CD4-positive, alpha-beta memory T cell (primary cell): ENCODE results near the gene YWHAG. TPM values are rescaled to one million over a fixed set of nuclear protein-coding genes. Genes with fewer than 3 reads are reported as not detected.
A peak's percentile ranks its signal among the peaks of the same experiment; 100 is the strongest.
"Not testable (repeated sequence)": the region's sequence is repeated elsewhere in the genome, so short reads cannot be mapped to it uniquely, and the experiment has no call there.

Experiments
- CTCF ChIA-PET: fragments of 350-600 bp; sonication (Branson Sonifier 250); formaldehyde crosslinking; loops from one replicate; lab custom pipeline; 2021; ENCODE audit warnings: inconsistent platforms; ENCODE audit not compliant: partially characterized antibody; lab: Charles Lee
- POLR2A ChIA-PET: fragments of 350-600 bp; sonication (Branson Sonifier 250); formaldehyde crosslinking; loops from one replicate; lab custom pipeline; 2021; ENCODE audit not compliant: partially characterized antibody; lab: Charles Lee
- DNase-seq, 5 donors: peaks; one replicate each; pipeline versions ENCODE4 v3.0.0 to v3.0.0-alpha.2; 2020 to 2022; ENCODE audit warnings: mixed read lengths in 1 of 5
- H3K27ac ChIP-seq: one replicate; pipeline ENCODE4 v1.7.0; 2013; ENCODE audit warnings: low read depth, low read length
- H3K27me3 ChIP-seq: 2 replicates; pipeline ENCODE4 v1.7.0; 2013; ENCODE audit warnings: mild to moderate bottlenecking, low read length, moderate library complexity; ENCODE audit not compliant: insufficient read depth
- H3K36me3 ChIP-seq: 2 replicates; pipeline ENCODE4 v1.7.0; 2013; ENCODE audit warnings: mild to moderate bottlenecking, low read length, moderate library complexity; ENCODE audit not compliant: insufficient read depth
- H3K4me1 ChIP-seq: 2 replicates; pipeline ENCODE4 v1.7.0; 2013; ENCODE audit warnings: mild to moderate bottlenecking, low read length, moderate library complexity; ENCODE audit not compliant: insufficient read depth
- H3K4me3 ChIP-seq, 2 donors: one replicate each; pipeline ENCODE4 v1.7.0; 2013; ENCODE audit warnings: low read length in 2 of 2, mild to moderate bottlenecking in 1 of 2
- H3K9me3 ChIP-seq, 2 donors: one replicate each; pipeline ENCODE4 v1.7.0; 2013; ENCODE audit warnings: low read length in 2 of 2, control low read depth in 1 of 2; ENCODE audit not compliant: control insufficient read depth in 1 of 2
- H3K27ac Mint-ChIP-seq, 7 donors: one replicate each; pipeline ENCODE4 v1.8.0; 2020 to 2021; ENCODE audit warnings: mixed read lengths in 7 of 7, mild to moderate bottlenecking in 6 of 7, inconsistent platforms in 3 of 7, moderate library complexity in 3 of 7
- H3K27me3 Mint-ChIP-seq, 2 donors: one replicate each; pipeline ENCODE4 v1.8.0; 2020 to 2021; ENCODE audit warnings: mixed read lengths in 2 of 2
- H3K36me3 Mint-ChIP-seq, 2 donors: one replicate each; pipeline ENCODE4 v1.8.0; 2020 to 2021; ENCODE audit warnings: mixed read lengths in 2 of 2, inconsistent platforms in 1 of 2, mild to moderate bottlenecking in 1 of 2
- H3K4me1 Mint-ChIP-seq, 4 donors: one replicate each; pipeline ENCODE4 v1.8.0; 2020 to 2021; ENCODE audit warnings: mixed read lengths in 4 of 4, mild to moderate bottlenecking in 1 of 4
- H3K4me3 Mint-ChIP-seq, 8 donors: one replicate each; pipeline ENCODE4 v1.8.0; 2020 to 2021; ENCODE audit warnings: mixed read lengths in 8 of 8, mild to moderate bottlenecking in 7 of 8, moderate library complexity in 6 of 8, inconsistent platforms in 3 of 8
- H3K9me3 Mint-ChIP-seq, 8 donors: one replicate each; pipeline ENCODE4 v1.8.0; 2020 to 2021; ENCODE audit warnings: mixed read lengths in 8 of 8, mild to moderate bottlenecking in 5 of 8, inconsistent platforms in 3 of 8, moderate library complexity in 1 of 8
- intact Hi-C: fragments of 100-400 bp; cut with micrococcal nuclease; formaldehyde crosslinking; loops from one replicate; pipeline ENCODE4 v1.15.1; 2023
- polyA plus RNA-seq, 2 donors: library from polyadenylated mRNA; unstranded; fragments of 300-500 nt; fragmentation: Illumina TruSeq; gene quantifications; one replicate each; pipeline ENCODE4 v1.2.3, GENCODE V29; 2021
- total RNA-seq, 2 experiments: library from RNA; stranded (reverse); gene quantifications; one replicate each; pipeline ENCODE4 v1.2.3, GENCODE V29; 2021

YWHAG gene
- total RNA-seq (10 to 100 TPM; 51.6 to 54.3 TPM), polyA plus RNA-seq (1 to 10 TPM in 1 of 2 donors, under 1 TPM in 1; 0.94 to 2.4 TPM)

DNA sequence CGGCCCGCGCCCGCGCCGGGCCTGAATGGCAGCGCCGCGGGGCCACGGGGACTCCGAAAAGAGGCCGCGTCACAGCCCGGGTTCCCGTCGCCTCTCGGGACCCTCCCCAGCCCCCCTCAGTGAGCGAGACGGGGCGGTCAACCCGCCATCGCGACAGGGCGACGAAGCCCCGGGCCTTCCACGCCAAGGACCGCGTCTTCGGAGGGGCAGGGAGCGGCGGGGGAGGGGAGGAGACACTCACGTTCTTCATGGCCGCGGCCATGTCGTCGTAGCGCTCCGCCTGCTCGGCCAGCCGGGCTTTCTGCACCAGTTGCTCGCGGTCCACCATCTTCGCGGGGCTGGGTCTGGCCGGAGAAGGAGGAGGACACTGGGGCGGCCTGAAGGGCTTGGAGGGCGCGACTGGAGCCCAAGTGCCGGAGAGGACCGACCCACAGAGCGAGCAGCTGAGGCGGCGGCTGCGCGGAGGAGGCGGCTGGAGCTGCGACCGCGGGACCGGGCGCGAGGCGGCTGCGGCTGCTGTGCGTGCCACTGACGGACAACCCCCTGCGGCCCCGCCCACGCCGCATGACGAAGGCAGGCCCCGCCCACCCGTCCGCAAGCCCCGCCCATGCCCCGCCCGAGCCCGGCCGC, at the start of gene YWHAG:
Gene YWHAG (minus strand): TSS at position 511 of the 630 bp plus-strand sequence. CDS start 183 bp downstream, at position 328.
- Mint-ChIP-seq H3K4me1 (peaks cover 27 to 47% (median 37%) of the 10 kb centered on the region in 4 donors), H3K27me3 (no peaks in the 10 kb centered on the region), H3K9me3 (no peaks in the 10 kb centered on the region), H3K4me3 (peak within 1 kb of the TSS; percentile 94 to 99 (median 97)), H3K36me3 (peaks cover 17 to 30% of the 10 kb centered on the region in 2 donors), H3K27ac (peak within 1 kb of the TSS; percentile 91 to 100 (median 98))
- Histone ChIP-seq H3K27ac (peak within 1 kb of the TSS; percentile 94), H3K27me3 (no peaks in the 10 kb centered on the region), H3K4me3 (peak within 1 kb of the TSS; percentile 51 to 80), H3K4me1 (peaks cover 45% of the 10 kb centered on the region), H3K9me3 (no peaks in the 10 kb centered on the region), H3K36me3 (no peaks in the 10 kb centered on the region)
- CTCF ChIA-PET, result interaction anchor here (0.6 to 5.5 kb wide), 8 partner anchors 8 to 180 kb away, joined by 3 to 40 read pairs (median 5); no protein-coding TSS in a partner anchor
- intact Hi-C loops, result loop anchor here (1.0 to 2.0 kb wide), 11 partner anchors 12 to 480 kb away; partner anchors contain the start of genes HSPB1 and POR
- POLR2A ChIA-PET, result interaction anchor here (0.8 to 6.7 kb wide), 14 partner anchors 9 to 310 kb away, joined by 3 to 128 read pairs (median 6); partner anchors contain the start of genes HSPB1, MDH2 and STYXL1
- peak in 4 of 5 donors; percentile 88 to 91 (median 89) for DNase-seq

DNA sequence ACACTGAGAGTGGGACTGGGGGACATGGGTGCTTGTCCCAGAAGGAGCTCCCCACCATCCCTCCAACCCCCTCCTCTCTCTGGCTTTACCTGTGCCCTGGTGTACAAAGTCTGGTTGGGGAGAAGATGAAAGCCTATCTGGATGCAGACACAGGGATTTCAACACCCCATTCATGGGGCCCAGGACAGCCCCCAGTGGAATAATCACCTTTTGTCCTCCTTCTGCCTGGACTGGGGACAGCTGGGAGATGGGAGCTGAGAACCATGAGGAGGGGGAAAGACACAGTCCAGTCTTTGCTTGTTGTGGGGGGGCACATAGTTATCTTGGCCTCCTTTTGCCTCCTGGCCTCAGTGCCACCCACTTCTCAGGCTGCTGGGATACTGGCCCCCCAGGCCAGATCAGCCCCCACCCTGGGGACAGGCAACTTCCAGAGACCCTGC, 49.4 kb upstream of the YWHAG start:
- Mint-ChIP-seq H3K27ac (no peak overlapping the region), H3K27me3 (peaks cover 0 to 1% of the 10 kb centered on the region in 2 donors), H3K4me1 (peaks cover 0 to 3% (median 0%) of the 10 kb centered on the region in 4 donors), H3K9me3 (no peaks in the 10 kb centered on the region), H3K36me3 (no peaks in the 10 kb centered on the region), H3K4me3 (no peak overlapping the region)
- Histone ChIP-seq H3K27me3 (no peaks in the 10 kb centered on the region), H3K4me1 (no peaks in the 10 kb centered on the region), H3K27ac (no peak overlapping the region), H3K9me3 (no peaks in the 10 kb centered on the region), H3K4me3 (no peak overlapping the region), H3K36me3 (no peaks in the 10 kb centered on the region)
- CTCF ChIA-PET, result no interaction called here
- DNase-seq, result no peak
- intact Hi-C loops, result no loop called here
- POLR2A ChIA-PET, result no interaction called here

DNA sequence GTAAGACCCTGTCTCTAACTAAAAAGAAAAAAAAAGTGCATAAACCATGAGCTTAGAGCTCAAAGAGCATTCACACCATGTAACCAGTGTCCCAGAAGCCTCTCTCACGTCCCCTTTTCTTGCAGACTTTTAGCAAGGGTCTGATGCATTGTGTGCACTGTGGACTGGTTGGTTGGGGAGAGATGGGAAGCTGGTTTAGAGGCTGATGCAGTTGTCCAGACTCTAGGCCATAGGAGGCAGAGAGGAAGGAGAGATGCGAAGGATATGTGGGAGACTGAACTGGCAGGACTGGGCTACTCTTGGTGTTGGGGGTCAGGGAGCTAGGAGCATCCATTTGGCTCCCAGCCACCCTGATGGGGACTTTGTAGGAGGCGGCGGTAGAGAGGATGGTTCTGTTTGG, 48.9 kb upstream of the YWHAG start:
- H3K9me3 ChIP-seq, result no peaks in the 10 kb centered on the region
- H3K4me1 Mint-ChIP-seq, result peaks cover 0 to 3% (median 0%) of the 10 kb centered on the region in 4 donors
- POLR2A ChIA-PET, result no interaction called here
- no peaks in the 10 kb centered on the region for H3K9me3 Mint-ChIP-seq
- H3K27me3 Mint-ChIP-seq, result peaks cover 0 to 1% of the 10 kb centered on the region in 2 donors
- intact Hi-C loops, result no loop called here
- H3K27ac ChIP-seq, result no peak overlapping the region
- no peaks in the 10 kb centered on the region for H3K27me3 ChIP-seq
- no peaks in the 10 kb centered on the region for H3K36me3 Mint-ChIP-seq
- CTCF ChIA-PET, result interaction anchor here (1.0 kb wide), 1 partner anchor 11 kb away, joined by 3 read pairs; no protein-coding TSS in a partner anchor
- no peak overlapping the region for H3K4me3 Mint-ChIP-seq
- H3K27ac Mint-ChIP-seq, result peak overlapping the region in 2 of 7 donors; percentile 32 to 80
- DNase-seq, result no peak
- H3K36me3 ChIP-seq, result no peaks in the 10 kb centered on the region
- H3K4me1 ChIP-seq, result no peaks in the 10 kb centered on the region
- no peak overlapping the region for H3K4me3 ChIP-seq

DNA sequence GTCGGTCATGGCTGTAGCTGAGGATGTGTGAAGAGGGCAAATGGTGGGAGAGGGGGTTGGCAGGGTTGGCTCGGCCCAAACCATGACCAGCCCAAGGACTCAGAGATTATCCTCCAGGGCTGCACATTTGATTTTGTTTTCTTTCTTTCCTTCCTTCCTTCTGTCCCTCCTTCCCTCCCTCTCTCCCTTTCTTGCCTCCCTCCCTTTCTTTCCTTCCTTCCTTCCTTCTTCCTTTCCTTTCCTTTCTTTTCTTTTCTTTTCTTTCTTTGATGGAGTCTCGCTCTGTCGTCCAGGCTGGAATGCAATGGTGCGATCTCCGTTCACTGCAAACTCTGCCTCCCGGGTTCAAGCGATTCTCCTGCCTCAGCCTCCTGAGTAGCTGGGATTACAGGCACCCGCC, 46.9 kb upstream of the YWHAG start:
- Mint-ChIP-seq H3K4me3 (no peak overlapping the region), H3K4me1 (peaks cover 0 to 3% (median 0%) of the 10 kb centered on the region in 4 donors), H3K27me3 (no peaks in the 10 kb centered on the region), H3K36me3 (no peaks in the 10 kb centered on the region), H3K9me3 (no peaks in the 10 kb centered on the region), H3K27ac (no peak overlapping the region)
- no peak overlapping the region for H3K27ac ChIP-seq
- ChIA-PET CTCF (no interaction called here), POLR2A (no interaction called here)
- no peaks in the 10 kb centered on the region for H3K27me3 ChIP-seq
- DNase-seq, result no peak
- no peaks in the 10 kb centered on the region for H3K9me3 ChIP-seq
- no peak overlapping the region for H3K4me3 ChIP-seq
- intact Hi-C loops, result no loop called here
- H3K4me1 ChIP-seq, result no peaks in the 10 kb centered on the region
- H3K36me3 ChIP-seq, result no peaks in the 10 kb centered on the region

DNA sequence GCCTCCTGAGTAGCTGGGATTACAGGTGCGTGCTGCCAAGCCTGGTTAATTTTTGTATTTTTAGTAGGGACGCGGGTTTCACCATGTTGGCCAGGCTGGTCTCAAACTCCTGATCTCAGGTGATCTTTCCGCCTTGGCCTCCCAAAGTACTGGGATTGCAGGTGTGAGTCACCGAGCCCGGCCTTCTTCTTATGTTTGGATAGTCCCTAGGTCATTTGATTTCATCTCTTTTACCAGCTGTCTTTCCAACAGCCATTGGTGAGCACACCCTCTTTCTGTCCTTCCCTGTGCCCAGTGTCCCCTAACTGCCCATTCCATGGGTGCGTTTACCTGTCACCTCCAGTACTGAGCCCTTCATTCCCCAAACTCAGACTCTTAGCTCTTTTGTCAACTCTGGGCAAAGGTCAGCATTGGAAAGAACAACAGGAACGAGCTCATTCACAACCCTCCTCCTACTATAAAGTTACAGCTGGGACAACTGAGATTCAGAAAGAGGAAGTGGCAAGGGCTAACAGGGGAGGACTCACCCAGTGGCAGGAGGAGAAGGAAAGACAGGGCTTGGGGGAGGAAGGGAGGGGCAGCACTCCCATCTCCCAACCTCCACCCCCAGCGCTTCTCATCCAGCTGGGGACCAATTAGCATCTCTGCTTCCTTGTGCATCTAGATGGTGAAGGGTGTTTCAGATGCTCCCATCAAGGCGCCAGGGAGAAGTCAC, 45.1 kb upstream of the YWHAG start:
- Histone ChIP-seq H3K36me3 (no peaks in the 10 kb centered on the region), H3K4me1 (no peaks in the 10 kb centered on the region), H3K27me3 (no peaks in the 10 kb centered on the region), H3K27ac (no peak overlapping the region), H3K4me3 (no peak overlapping the region), H3K9me3 (no peaks in the 10 kb centered on the region)
- H3K27me3 Mint-ChIP-seq, result no peaks in the 10 kb centered on the region
- no peak for DNase-seq
- no peaks in the 10 kb centered on the region for H3K36me3 Mint-ChIP-seq
- ChIA-PET CTCF (no interaction called here), POLR2A (no interaction called here)
- H3K27ac Mint-ChIP-seq, result peak overlapping the region in 1 of 7 donors; percentile 46
- intact Hi-C loops, result no loop called here
- H3K4me3 Mint-ChIP-seq, result no peak overlapping the region
- no peaks in the 10 kb centered on the region for H3K9me3 Mint-ChIP-seq
- peaks cover 0 to 3% (median 0%) of the 10 kb centered on the region in 4 donors for H3K4me1 Mint-ChIP-seq

DNA sequence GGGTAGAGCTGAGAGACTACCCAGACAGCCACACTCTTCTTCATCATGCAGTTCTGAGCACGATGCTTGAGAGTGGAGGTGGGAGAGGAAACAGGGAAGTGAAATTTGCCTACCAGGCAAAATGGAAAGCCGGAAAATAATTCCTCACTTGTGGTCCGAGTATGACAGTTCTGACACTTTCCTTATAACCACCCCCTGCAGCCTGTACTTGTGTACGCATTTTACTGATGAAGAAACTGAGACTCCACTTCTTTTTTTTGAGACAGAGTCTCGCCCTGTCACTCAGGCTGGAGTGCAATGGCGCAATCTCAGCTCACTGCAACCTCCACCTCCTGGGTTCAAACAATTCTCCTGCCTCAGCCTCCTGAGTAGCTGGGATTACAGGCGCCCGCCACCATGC, 44.3 kb upstream of the YWHAG start:
- intact Hi-C loops, H3K4me3 Mint-ChIP-seq, H3K27ac ChIP-seq, H3K9me3 ChIP-seq, H3K27me3 Mint-ChIP-seq, H3K36me3 ChIP-seq, POLR2A ChIA-PET, H3K4me1 Mint-ChIP-seq, H3K36me3 Mint-ChIP-seq, H3K9me3 Mint-ChIP-seq, H3K4me1 ChIP-seq, H3K27me3 ChIP-seq, DNase-seq, CTCF ChIA-PET, H3K4me3 ChIP-seq: not testable (repeated sequence)
- H3K27ac Mint-ChIP-seq, result peak overlapping the region in 1 of 7 donors; percentile 46

DNA sequence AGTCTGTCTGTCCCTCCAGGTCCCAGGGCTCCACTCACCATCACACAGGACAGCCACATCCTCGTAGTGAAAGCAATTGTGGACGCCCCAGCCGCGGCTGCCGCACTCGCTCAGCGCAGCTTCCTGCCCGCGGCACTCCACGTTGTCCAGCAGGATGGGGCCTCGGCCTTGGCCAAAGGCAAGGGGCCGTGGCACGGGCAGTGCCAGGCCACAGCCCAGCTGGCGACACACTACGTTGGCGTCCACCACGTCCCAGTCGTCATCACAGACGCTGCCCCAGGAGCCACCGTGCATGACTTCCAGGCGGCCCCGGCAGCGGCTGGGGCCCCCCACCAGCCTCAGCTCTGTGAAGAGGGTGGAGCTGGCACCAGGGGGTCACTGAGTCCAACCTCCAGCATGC, 41.5 kb upstream of the YWHAG start:
- Mint-ChIP-seq H3K36me3 (no peaks in the 10 kb centered on the region), H3K9me3 (no peaks in the 10 kb centered on the region), H3K4me3 (no peak overlapping the region), H3K27ac (no peak overlapping the region), H3K27me3 (no peaks in the 10 kb centered on the region), H3K4me1 (peaks cover 6 to 17% (median 13%) of the 10 kb centered on the region in 4 donors)
- intact Hi-C loops, result no loop called here
- no peak for DNase-seq
- ChIA-PET CTCF (no interaction called here), POLR2A (no interaction called here)
- no peaks in the 10 kb centered on the region for H3K27me3 ChIP-seq
- no peak overlapping the region for H3K4me3 ChIP-seq
- no peak overlapping the region for H3K27ac ChIP-seq
- H3K9me3 ChIP-seq, result no peaks in the 10 kb centered on the region
- H3K4me1 ChIP-seq, result peaks cover 18% of the 10 kb centered on the region
- H3K36me3 ChIP-seq, result no peaks in the 10 kb centered on the region
